Activated gamma-delta T cell treated with Interleukin-2 at 50 U/mL for 16 hours (primary cell): ENCODE results near the gene GCLC.
"Not testable (repeated sequence)": the region's sequence is repeated elsewhere in the genome, so short reads cannot be mapped to it uniquely, and the experiment has no call there.

Experiments used
- DNase-seq: peaks from one replicate; pipeline ENCODE4 v3.0.0-alpha.2; 2020

Gene GCLC

GRCh38 chr6:53487080-53487479 is 57.8 kb downstream of the GCLC start:
- no peak for DNase-seq

GRCh38 chr6:53486679-53487078 is 58.2 kb downstream of the GCLC start:
- DNase-seq: no peak

DNA sequence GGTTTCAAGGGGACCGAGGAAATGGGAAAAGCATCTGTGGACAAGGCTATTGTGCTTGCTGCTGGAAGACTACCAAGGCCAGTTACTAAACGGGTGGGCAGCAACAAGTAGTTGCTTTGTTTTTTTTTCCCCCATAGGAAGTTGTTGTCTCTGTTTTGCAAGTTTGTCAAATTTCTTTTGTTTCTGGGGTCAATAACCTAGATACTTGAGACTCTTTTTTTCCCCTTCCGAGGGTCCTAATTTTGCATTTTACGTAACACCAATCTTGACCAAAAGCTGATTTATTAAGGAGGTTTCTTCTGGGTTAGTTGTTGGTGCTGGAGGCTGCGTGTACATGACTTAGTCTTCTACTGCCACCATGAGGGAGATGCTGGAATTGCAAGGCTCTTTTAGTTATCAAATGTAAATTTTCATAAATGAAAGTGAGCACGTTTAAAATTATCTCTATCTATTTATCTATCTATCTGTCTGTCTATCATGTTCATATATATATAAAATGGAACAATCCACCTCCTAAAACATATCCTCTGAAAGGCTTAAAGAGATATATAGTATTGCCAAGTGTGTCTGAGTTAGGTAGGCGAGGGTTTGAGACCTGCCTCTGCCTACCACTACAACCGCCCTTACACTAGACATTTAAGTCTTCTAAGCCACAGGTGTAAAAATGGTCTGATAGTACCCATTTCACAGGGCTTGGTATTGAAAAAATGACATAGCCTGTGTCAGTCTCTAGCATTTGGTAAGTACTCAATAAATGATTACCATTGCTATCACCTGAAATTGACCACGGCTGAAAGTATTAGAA is 60.2 kb downstream of the GCLC start:
- DNase-seq: peak; percentile 77

DNA sequence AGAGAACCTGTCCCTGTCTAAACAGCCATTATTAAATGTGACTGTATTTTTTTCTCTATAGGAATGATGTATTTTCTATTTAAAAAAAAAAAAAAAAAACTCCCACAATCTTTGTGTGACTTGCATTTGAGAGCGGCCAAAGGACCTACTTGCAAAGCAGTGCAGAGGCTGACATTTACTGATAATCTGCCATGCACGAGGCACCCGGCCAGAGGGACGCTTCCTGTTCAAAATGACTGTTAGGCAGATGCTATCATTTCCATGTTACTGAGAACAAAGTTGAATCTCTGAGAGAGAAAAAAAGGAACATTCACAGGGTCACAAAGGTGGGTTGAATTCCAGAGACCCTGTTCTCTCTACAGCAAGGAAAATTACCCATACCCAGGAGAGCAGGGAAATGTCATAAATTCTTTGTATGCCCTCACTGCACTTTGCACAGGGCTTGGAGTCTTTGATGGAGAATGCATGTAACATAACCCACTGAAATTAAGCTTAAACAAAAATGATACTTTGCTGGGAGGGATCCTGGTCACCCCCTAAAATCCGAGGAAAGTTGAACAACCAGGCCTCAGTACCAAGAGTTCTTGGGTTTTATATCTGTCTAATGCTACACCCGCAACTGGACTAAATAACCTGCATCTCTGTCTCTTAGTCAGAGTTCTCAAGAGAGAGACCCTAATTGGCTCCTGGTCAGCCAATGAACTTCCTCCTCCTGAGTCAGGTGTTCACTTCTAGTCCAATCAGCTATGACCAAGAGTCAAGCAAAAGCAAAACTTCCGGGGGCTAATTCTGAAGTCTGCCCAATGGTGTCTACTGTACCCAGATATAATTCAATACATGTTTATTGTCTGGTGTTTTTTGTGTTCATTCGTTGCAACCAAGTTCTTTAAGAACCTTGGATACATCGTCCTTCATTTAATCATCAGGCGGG is 61.2 kb downstream of the GCLC start:
- DNase-seq: no peak

- DNase-seq: no peak
Observed at GRCh38 chr6:53481323-53481722, 63.6 kb downstream of the GCLC start.

DNA sequence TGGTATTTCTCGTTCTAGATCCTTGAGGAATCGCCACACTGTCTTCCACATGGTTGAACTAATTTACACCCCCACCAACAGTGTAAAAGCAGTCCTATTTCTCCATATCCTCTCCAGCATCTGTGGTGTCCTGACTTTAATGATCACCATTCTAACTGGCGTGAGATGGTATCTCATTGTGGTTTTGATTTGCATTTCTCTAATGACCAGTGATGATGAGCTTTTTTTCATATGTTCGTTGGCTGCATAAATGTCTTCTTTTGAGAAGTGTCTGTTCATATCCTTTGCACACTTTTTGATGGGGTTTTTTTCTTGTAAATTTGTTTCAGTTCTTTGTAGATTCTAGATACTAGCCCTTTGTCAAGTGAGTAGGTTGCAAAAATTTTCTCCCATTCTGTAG is 64.1 kb downstream of the GCLC start:
- not testable (repeated sequence) for DNase-seq

- no peak for DNase-seq
Observed at GRCh38 chr6:53479871-53480270, 65.0 kb downstream of the GCLC start.

GRCh38 chr6:53476964-53477363 is 67.9 kb downstream of the GCLC start:
- no peak for DNase-seq

DNA sequence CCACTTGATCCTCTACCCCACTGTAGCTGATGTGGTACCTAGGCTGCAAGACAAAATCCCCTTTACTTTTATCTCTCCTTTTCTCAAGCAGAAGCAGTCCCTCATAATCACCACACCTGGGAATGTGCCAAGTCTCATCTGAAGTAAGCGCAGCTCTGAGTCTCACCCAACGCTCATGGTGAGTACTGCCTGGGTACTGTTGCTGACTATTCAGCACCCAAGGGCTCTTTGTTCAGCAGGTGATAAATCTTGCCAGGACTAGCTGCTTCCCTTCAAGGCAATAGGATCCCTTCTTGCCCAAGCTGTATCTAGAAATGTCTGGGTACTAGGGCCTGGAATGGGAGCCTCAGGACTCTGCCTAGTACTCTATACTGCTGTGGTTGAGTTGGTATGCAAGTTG is 70.9 kb downstream of the GCLC start:
- DNase-seq: no peak

DNA sequence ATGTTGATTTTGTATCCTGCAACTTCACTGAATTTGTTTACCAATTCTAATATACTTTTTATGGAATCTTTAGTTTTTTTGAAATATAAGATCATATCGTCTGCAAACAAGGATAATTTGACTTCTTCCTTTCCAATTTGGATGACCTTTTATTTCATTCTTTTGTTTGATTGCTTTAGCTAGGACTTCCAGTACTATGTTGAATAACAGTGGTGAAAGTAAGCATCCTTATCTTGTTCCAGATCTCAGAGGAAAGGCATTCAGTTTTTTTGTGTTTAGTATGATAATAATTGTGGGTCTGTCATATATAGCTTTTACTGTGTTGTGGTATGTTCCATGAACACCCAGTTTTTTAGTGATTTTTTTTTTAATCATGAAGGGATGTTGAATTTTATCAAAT is 75.7 kb downstream of the GCLC start:
- no peak for DNase-seq

GRCh38 chr6:53466257-53466656 is 78.6 kb downstream of the GCLC start:
- no peak for DNase-seq

DNA sequence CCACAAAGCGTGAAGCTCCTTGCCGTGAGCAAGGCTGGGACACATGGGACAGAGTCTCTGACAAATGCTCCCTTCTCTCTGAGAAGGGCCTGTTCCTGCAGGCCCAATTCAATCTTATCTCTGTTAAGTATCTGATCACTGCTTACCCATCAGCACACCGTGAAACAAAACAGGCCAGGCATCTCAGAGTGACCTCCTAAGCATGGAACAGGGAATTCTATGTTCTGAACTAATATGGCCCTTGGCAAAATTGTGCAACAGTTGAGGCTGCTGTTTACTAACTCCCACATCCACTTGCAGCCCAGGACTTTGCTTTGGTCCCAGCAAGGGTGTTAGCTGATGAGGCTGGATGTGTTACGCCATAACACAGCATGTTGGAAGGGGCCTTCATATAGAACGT is 79.2 kb downstream of the GCLC start:
- DNase-seq: no peak

- DNase-seq: no peak
Observed at GRCh38 chr6:53464927-53465460, 79.9 kb downstream of the GCLC start.

DNA sequence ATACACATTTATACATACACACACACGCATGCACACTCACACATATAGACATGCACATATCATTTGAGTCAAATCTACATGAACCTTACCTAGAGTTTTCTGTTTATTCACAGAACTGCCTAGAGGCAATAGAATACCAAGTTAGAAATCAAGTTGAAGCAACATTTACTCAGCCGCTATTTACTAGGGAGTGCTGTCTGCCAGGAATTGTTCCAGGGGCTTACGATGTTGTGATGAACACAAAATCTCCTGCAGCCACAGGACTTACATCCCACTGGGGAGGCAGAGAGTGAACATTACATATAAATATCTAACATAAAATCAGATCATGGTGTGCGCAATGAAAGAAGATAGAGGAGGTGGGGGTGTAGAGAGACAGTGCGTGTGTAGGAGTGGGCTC is 80.4 kb downstream of the GCLC start:
- no peak for DNase-seq

DNA sequence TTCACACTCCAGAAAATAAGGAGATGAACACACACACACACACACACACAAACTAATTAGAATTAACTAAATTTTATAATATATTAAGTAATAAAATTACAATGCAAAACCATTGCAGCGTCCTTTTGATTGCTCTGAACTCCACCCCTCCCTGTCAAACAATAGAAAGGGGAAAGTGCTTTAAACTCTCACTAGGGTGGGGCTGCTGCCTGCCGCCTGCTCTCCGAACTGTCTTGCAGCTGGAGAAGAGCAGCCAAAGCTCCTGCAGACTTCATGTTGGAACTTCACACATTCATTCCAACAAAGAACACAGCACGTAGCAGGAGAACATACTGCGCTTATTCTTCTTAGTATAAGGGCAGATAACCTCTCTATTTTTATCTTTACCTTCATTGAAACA is 83.2 kb downstream of the GCLC start:
- DNase-seq: no peak

DNA sequence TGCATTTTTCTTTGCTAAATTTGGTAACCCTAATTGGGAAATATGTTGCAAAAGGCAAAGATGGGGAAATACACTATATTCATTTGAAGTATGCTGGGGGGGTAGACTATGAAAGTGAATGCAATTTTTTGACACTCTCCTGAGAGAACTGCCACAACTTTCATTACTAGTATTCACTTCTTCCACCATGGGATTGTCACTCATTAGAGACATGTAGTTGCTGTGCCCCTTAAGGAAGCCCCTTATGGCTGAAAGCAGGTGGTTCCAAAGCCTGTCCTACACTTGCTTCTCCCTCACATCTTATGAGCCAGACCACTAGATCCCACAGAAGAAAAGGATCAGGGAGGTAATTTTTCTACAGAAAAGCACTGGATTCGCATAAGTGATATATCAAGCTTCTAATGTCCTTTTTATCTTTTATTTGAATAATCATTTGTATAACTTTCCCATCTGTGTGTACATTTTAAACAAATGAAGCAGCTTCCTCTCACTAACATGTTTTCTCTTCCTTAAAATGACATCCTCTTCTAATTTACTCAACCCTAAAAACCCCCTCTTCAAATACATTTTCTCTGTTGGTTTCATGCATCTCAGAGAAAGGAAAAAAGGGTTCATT is 83.8 kb downstream of the GCLC start:
- DNase-seq: no peak

DNA sequence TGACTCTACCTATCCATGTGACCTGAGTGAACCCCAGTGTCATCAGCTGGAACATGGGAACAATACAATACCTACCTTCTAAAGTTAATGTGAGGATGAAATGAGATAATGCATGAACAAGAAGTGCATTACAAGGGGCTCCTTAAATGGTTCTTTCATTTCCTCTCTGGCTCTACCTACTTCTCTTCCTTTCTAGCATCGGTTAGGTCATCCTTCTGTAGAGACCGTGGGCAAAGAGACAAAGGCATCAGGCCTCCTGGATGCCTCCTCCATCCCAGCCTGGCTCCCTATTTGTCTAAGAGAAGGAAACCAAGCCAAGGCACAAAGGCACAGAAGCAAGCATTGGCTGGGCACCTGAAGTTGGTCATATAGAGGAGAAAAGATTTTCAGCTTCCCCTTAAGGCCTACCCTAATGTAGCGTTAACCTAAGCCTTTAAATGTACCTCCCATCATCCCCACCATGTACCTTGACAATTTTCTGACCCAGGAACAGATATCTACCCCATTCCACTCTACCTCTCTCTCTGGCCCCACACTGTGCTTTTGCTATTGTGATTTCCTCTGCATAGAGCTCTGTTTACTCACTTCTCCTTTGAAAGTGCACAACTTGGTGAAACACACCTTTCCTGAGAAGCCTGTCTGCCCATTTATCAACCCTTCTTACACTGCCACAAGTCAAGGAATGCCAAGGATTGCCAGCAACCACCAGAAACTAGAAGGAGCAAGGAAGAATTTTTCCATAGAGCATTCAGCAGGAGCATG is 86.6 kb downstream of the GCLC start:
- no peak for DNase-seq

DNA sequence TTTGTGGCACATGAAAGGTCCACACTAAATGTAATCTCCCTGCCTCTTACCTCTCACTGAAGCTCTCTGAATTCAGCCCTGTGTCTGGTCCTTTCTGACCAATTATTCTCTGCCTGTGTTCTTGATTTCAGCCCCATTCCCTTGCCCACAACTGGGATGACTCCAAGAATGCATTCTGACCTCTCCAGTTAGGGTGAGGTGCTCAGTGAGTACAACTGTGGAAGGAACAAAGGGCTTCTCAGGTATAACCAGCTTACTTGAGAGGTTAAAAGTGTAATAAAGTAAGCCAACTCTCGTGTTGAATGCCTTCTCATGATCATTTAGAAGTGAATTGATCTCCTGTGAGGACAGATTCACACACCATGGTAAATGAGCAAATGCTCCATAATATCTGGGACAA is 88.1 kb downstream of the GCLC start:
- no peak for DNase-seq

DNA sequence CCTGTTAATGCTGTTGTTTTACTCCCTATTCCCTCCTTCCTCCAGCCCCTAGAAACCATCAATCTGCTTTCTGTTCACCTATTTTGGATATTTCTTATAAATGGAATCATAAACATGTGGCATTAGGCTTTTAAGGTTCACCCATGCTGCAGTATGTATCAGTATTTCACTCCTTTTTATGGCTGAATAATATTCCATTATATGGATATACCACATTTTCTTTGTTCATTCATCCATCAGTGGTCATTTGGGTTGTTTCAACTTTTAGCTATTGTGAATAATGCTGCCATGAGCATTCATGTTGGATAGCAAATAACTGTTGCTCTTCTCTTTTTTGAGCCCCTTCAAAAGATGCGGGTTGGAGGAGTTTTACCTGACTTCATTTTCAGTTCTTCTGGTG is 89.2 kb downstream of the GCLC start:
- no peak for DNase-seq

DNA sequence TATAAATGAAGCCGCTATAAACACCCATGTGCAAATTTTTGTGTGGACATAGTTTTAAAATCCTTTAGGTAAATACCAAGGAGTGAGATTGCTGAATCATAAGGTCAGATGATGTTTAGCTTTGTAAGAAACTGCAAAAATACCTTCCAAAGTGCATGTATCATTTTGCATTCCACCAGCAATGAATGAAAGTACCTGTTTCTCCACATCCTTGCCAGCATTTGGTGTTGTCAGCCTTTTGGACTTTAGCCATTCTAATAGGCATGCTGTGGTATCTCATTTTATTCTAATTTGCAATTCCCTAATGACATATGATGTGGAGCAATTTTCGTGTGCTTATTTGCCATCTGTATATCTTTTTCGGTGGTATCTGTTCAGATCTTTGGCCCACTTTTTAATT is 93.7 kb downstream of the GCLC start:
- no peak for DNase-seq

- DNase-seq: no peak
Observed at GRCh38 chr6:53447865-53448264, 97.0 kb downstream of the GCLC start.
